Thoracic aorta (tissue), 2 donors: ENCODE data around the gene NAA20. TPM values are rescaled to one million over a fixed set of nuclear protein-coding genes. Genes with fewer than 3 reads are reported as not detected.

Experiments used
- ATAC-seq: fragments of 150-250 bp; one replicate; pipeline ENCODE4 v1.8.0; 2017; ENCODE audit warnings: low read depth; ENCODE audit not compliant: insufficient number of reproducible peaks, low FRiP score
- DNase-seq: peaks from one replicate; pipeline ENCODE4 v3.0.0-alpha.2; 2020; ENCODE audit warnings: low spot score
- H3K27ac ChIP-seq, 2 donors: fragments of 200-600 bp; sonication (generic); 1 replicate in 1 of 2; 2 replicates in 1 of 2; pipeline ENCODE4 v1.5.1; 2016; ENCODE audit warnings: mild to moderate bottlenecking in 2 of 2, moderate library complexity in 2 of 2
- H3K27me3 ChIP-seq: fragments of 200-600 bp; sonication (generic); replicated peaks from 2 replicates; pipeline ENCODE4 v1.6.0; 2016; ENCODE audit warnings: mild to moderate bottlenecking; ENCODE audit not compliant: insufficient read depth
- H3K36me3 ChIP-seq: fragments of 200-600 bp; sonication (generic); one replicate; pipeline ENCODE4 v1.5.1; 2016
- H3K4me1 ChIP-seq, 2 donors: fragments of 200-600 bp; sonication (generic); 1 replicate in 1 of 2; 2 replicates in 1 of 2; pipeline versions ENCODE4 v1.5.1 to v1.6.0; 2016; ENCODE audit warnings: low read depth in 2 of 2, mild to moderate bottlenecking in 1 of 2; ENCODE audit not compliant: control insufficient read depth in 1 of 2
- H3K4me3 ChIP-seq: fragments of 200-600 bp; sonication (generic); 2 replicates; pipeline ENCODE4 v1.5.1; 2016; ENCODE audit warnings: mild to moderate bottlenecking
- H3K9me3 ChIP-seq: fragments of 200-600 bp; sonication (generic); 2 replicates; pipeline ENCODE4 v1.5.1; 2016
- CTCF ChIP-seq: fragments of 200-600 bp; sonication (generic); IDR thresholded peaks from one replicate; pipeline ENCODE4 v1.5.1; 2019; ENCODE audit warnings: antibody characterized with exemption
- total RNA-seq, 2 donors: library from RNA; depleted of rRNA; stranded (reverse); fragments of >200 nt; gene quantifications; one replicate each; pipeline versions ENCODE4 v1.1.0 to v1.2.3, GENCODE V29; 2016

Gene NAA20
- total RNA-seq, 2 donors from 2014 or later: 14.6 to 16.9 TPM

- no peak for ATAC-seq
- Histone ChIP-seq H3K27me3 (no peaks in the 10 kb centered on the region), H3K4me1 (peaks cover 3 to 11% of the 10 kb centered on the region in 2 donors), H3K9me3 (no peaks in the 10 kb centered on the region), H3K27ac (no peak overlapping the region), H3K36me3 (no peaks in the 10 kb centered on the region), H3K4me3 (no peak overlapping the region)
- no peak for TF ChIP-seq CTCF
- DNase-seq: no peak
Measured at GRCh38 chr20:20024942-20025341, 7.8 kb downstream of the NAA20 start.

GRCh38 chr20:20027284-20027683 lies 10.1 kb downstream of the NAA20 start:
- no peak for TF ChIP-seq CTCF
- Histone ChIP-seq H3K4me3 (no peak overlapping the region), H3K9me3 (no peaks in the 10 kb centered on the region), H3K36me3 (peaks cover 7% of the 10 kb centered on the region), H3K27ac (peak overlapping the region in 1 of 2 donors; percentile 42), H3K4me1 (peaks cover 3 to 11% of the 10 kb centered on the region in 2 donors), H3K27me3 (no peaks in the 10 kb centered on the region)
- no peak for DNase-seq
- ATAC-seq: no peak

- no peaks in the 10 kb centered on the region for H3K27me3 ChIP-seq
- no peak for DNase-seq
- no peak for TF ChIP-seq CTCF
- no peak for ATAC-seq
- H3K9me3 ChIP-seq: no peaks in the 10 kb centered on the region
- no peak overlapping the region for H3K4me3 ChIP-seq
- H3K27ac ChIP-seq: no peak overlapping the region
- H3K36me3 ChIP-seq: peaks cover 36% of the 10 kb centered on the region
- peaks cover 3 to 9% of the 10 kb centered on the region in 2 donors for H3K4me1 ChIP-seq
Measured at GRCh38 chr20:20031790-20032189, 14.6 kb downstream of the NAA20 start.

GRCh38 chr20:20034486-20034885 lies 17.3 kb downstream of the NAA20 start:
- no peak overlapping the region for H3K4me3 ChIP-seq
- no peaks in the 10 kb centered on the region for H3K9me3 ChIP-seq
- H3K27ac ChIP-seq: no peak overlapping the region
- DNase-seq (no peak), ATAC-seq (no peak)
- TF ChIP-seq CTCF: no peak
- H3K4me1 ChIP-seq: peaks cover 0 to 6% of the 10 kb centered on the region in 2 donors
- H3K36me3 ChIP-seq: peaks cover 55% of the 10 kb centered on the region
- no peaks in the 10 kb centered on the region for H3K27me3 ChIP-seq

GRCh38 chr20:20036756-20037155 lies 19.6 kb downstream of the NAA20 start:
- ATAC-seq (no peak), DNase-seq (no peak)
- Histone ChIP-seq H3K27ac (no peak overlapping the region), H3K36me3 (peaks cover 72% of the 10 kb centered on the region), H3K27me3 (no peaks in the 10 kb centered on the region), H3K9me3 (no peaks in the 10 kb centered on the region), H3K4me3 (no peak overlapping the region), H3K4me1 (peaks cover 0 to 6% of the 10 kb centered on the region in 2 donors)
- no peak for TF ChIP-seq CTCF
